Upper lobe of right lung (tissue), 1 donor: Measurements from ENCODE around the gene SDC3. TPM values are rescaled to one million over a fixed set of nuclear protein-coding genes. Genes with fewer than 3 reads are reported as not detected.
A peak's percentile ranks its signal among the peaks of the same experiment; 100 is the strongest.

Experiments used
- ATAC-seq: fragments of 200-7000 bp; cut with Tn5 transposase; one replicate; pipeline ENCODE4 v1.9.1; 2020; ENCODE audit warnings: mild to moderate bottlenecking, moderate library complexity
- DNase-seq: peaks from one replicate; pipeline ENCODE4 v3.0.0-alpha.2; 2020
- H3K27ac ChIP-seq: fragments of 200-600 bp; one replicate; pipeline ENCODE4 v1.8.0; 2022
- H3K27me3 ChIP-seq: fragments of 200-600 bp; one replicate; pipeline ENCODE4 v1.8.0; 2022; ENCODE audit warnings: mild to moderate bottlenecking
- H3K36me3 ChIP-seq: fragments of 200-600 bp; one replicate; pipeline ENCODE4 v1.8.0; 2022
- H3K4me1 ChIP-seq: fragments of 200-600 bp; one replicate; pipeline ENCODE4 v1.8.0; 2022
- H3K4me3 ChIP-seq: fragments of 200-600 bp; one replicate; pipeline ENCODE4 v1.8.0; 2022; ENCODE audit warnings: mild to moderate bottlenecking
- H3K9me3 ChIP-seq: fragments of 200-600 bp; one replicate; pipeline ENCODE4 v1.8.0; 2022
- intact Hi-C: fragments of 100-400 bp; cut with DNase I; formaldehyde crosslinking; loops from one replicate; pipeline ENCODE4 v1.11.0; 2022
- long read RNA-seq: library from polyadenylated mRNA; unstranded; transcript quantifications from one replicate; pipeline ENCODE4 v2.0.0, GENCODE V29; 2021
- total RNA-seq: library from RNA; stranded (reverse); fragmentation: NEBNext Ultra II Directional; extraction: Animal tissue kit (Norgen Biotek cat#: 25700); gene quantifications from one replicate; pipeline ENCODE4 v1.2.1, GENCODE V29; 2021
- TF ChIP-seq, protein P1 (sequence below): fragments of 200-600 bp; IDR thresholded peaks from one replicate; pipeline ENCODE4 v1.8.0; 2022; ENCODE audit warnings: antibody characterized with exemption
- donor health status: DM: no; HTN: yes; CAD: no; lungs with severe emphysema.

Gene SDC3, protein sequence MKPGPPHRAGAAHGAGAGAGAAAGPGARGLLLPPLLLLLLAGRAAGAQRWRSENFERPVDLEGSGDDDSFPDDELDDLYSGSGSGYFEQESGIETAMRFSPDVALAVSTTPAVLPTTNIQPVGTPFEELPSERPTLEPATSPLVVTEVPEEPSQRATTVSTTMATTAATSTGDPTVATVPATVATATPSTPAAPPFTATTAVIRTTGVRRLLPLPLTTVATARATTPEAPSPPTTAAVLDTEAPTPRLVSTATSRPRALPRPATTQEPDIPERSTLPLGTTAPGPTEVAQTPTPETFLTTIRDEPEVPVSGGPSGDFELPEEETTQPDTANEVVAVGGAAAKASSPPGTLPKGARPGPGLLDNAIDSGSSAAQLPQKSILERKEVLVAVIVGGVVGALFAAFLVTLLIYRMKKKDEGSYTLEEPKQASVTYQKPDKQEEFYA
- total RNA-seq = 39.4 TPM
- long read RNA-seq, full-length matches to known transcripts = 16 of 84 reads
- long read RNA-seq, partial matches to known transcripts = 0 of 84 reads
- long read RNA-seq, other reads (novel, unspliced or antisense) = 68 of 84 reads

DNA sequence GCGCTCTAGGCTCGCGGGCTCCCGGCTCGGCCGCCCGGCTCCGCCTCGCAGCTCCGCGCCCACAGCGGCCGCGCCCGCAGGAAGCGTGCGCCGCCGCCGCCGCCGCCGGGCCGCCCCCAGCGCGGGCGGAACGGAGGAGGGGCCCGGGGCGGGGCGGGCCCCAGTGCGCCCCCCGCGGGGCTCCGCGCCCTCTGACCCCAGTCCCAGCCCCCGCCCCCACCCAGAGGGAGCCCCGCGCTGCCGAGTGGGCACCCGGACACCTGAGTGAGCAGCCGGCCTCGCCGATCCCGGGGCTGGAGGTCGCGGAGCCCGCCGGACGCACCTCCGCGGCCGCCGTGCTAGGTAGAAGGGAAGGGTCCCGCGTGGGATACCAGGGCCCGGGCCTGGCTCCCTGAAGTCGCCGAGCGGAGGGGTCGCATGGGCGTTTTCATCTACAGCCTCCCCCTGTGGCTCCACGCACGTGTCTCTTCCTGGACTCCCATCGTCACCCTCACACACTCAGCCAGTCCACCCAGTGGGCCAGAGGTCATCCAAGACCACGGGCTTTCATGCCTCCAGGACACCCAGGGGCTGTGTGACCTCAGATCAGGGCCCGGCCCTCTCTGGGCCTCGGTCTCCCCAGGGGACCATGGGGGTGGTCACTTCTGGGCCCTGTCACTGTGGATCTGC lies at the start of gene SDC3:
SDC3 (minus strand) TSS at position 63 of the 669 bp plus-strand sequence. CDS start 172 bp downstream, outside the sequence.
- intact Hi-C loops = no loop called here
- ATAC-seq (peak; percentile 61), DNase-seq (peak; percentile 67)
- no peaks in the 10 kb centered on the region for H3K27me3 ChIP-seq
- TF ChIP-seq, protein P1, sequence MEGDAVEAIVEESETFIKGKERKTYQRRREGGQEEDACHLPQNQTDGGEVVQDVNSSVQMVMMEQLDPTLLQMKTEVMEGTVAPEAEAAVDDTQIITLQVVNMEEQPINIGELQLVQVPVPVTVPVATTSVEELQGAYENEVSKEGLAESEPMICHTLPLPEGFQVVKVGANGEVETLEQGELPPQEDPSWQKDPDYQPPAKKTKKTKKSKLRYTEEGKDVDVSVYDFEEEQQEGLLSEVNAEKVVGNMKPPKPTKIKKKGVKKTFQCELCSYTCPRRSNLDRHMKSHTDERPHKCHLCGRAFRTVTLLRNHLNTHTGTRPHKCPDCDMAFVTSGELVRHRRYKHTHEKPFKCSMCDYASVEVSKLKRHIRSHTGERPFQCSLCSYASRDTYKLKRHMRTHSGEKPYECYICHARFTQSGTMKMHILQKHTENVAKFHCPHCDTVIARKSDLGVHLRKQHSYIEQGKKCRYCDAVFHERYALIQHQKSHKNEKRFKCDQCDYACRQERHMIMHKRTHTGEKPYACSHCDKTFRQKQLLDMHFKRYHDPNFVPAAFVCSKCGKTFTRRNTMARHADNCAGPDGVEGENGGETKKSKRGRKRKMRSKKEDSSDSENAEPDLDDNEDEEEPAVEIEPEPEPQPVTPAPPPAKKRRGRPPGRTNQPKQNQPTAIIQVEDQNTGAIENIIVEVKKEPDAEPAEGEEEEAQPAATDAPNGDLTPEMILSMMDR = no peak
- peak within 1 kb of the TSS; percentile 60 for H3K4me3 ChIP-seq
- peaks cover 22% of the 10 kb centered on the region for H3K4me1 ChIP-seq
- H3K27ac ChIP-seq = peak within 1 kb of the TSS; percentile 31
- no peaks in the 10 kb centered on the region for H3K36me3 ChIP-seq
- H3K9me3 ChIP-seq = no peaks in the 10 kb centered on the region

DNA sequence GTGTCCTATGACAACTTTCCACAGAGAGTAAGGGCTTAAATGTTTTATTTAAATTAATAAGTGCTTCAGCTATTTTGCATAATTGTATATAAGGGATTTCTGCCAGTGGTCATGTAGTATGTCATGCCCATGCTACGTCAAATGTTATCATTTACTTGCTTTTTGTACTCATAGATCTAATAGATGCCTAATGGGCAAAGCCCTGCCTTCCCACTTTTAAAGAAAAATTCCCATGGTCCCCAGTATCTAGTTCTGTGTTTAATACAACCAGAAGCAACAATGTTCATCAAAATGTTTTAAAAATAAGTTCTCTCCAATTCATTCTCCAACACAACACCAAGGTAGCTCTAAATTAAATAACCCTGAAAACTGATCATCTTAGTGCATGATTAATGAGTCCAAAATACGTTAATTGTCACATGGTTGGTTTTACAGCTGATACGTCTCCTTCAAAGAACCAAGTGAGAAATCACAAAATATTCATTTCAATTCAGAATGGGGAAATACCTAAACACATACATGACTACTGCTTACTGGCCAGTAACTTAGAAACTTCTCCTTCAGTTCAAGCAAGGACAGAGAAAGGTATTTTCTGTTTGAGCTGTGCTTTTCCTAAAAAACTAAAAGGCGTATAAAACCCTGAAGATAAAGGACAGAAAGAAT lies 49.1 kb upstream of the SDC3 start:
- no peak overlapping the region for H3K4me3 ChIP-seq
- DNase-seq = no peak
- H3K27me3 ChIP-seq = no peaks in the 10 kb centered on the region
- TF ChIP-seq, protein P1 = no peak
- no peak overlapping the region for H3K27ac ChIP-seq
- intact Hi-C loops = no loop called here
- H3K9me3 ChIP-seq = no peaks in the 10 kb centered on the region
- no peaks in the 10 kb centered on the region for H3K4me1 ChIP-seq
- H3K36me3 ChIP-seq = peaks cover 78% of the 10 kb centered on the region
- no peak for ATAC-seq

- H3K9me3 ChIP-seq = no peaks in the 10 kb centered on the region
- intact Hi-C loops = no loop called here
- no peak overlapping the region for H3K27ac ChIP-seq
- ATAC-seq = no peak
- peaks cover 78% of the 10 kb centered on the region for H3K36me3 ChIP-seq
- H3K27me3 ChIP-seq = no peaks in the 10 kb centered on the region
- no peak for DNase-seq
- H3K4me3 ChIP-seq = no peak overlapping the region
- TF ChIP-seq, protein P1 = no peak
- H3K4me1 ChIP-seq = no peaks in the 10 kb centered on the region
Observed at GRCh38 chr1:30955448-30956015, 47.0 kb upstream of the SDC3 start.

- no peak for ATAC-seq
- H3K36me3 ChIP-seq = peaks cover 78% of the 10 kb centered on the region
- TF ChIP-seq, protein P1 = no peak
Observed at GRCh38 chr1:30953685-30954084, 45.1 kb upstream of the SDC3 start.

GRCh38 chr1:30952098-30952497 lies 43.5 kb upstream of the SDC3 start:
- H3K27me3 ChIP-seq = no peaks in the 10 kb centered on the region
- H3K4me1 ChIP-seq = no peaks in the 10 kb centered on the region
- no peak overlapping the region for H3K4me3 ChIP-seq
- no peaks in the 10 kb centered on the region for H3K9me3 ChIP-seq
- no peak for ATAC-seq
- no peak for DNase-seq
- peaks cover 79% of the 10 kb centered on the region for H3K36me3 ChIP-seq
- H3K27ac ChIP-seq = no peak overlapping the region
- TF ChIP-seq, protein P1 = no peak
- intact Hi-C loops = no loop called here

More at GRCh38 chr1:30953685-30954084, 45.1 kb upstream of the SDC3 start:
- no peak overlapping the region for H3K27ac ChIP-seq
- no peaks in the 10 kb centered on the region for H3K9me3 ChIP-seq
- DNase-seq = no peak
- no peak overlapping the region for H3K4me3 ChIP-seq
- no peaks in the 10 kb centered on the region for H3K4me1 ChIP-seq
- no peaks in the 10 kb centered on the region for H3K27me3 ChIP-seq
- intact Hi-C loops = no loop called here
